Activated T-cell treated with anti-CD3 and anti-CD28 coated beads, Interleukin-2, amount 50 U/mL, for 4 hours (primary cell): ENCODE data around the gene SUSD4. TPM values are rescaled to one million over a fixed set of nuclear protein-coding genes. Genes with fewer than 3 reads are reported as not detected.
A peak's percentile ranks its signal among the peaks of the same experiment; 100 is the strongest.

Source experiments
- ATAC-seq, 2 donors: fragments of 200-7000 bp; cut with Tn5 transposase; one replicate each; pipeline ENCODE4 v1.10.0; 2021
- DNase-seq: peaks from one replicate; pipeline ENCODE4 v3.0.0-alpha.2; 2020
- H3K27me3 Mint-ChIP-seq: one replicate; pipeline ENCODE4 v1.8.0; 2021; ENCODE audit warnings: low read depth, mixed read lengths
- H3K36me3 Mint-ChIP-seq: one replicate; pipeline ENCODE4 v1.8.0; 2022; ENCODE audit warnings: mixed read lengths; ENCODE audit not compliant: insufficient read depth
- H3K4me1 Mint-ChIP-seq: one replicate; pipeline ENCODE4 v1.8.0; 2021; ENCODE audit warnings: low read depth, mixed read lengths
- H3K4me3 Mint-ChIP-seq: one replicate; pipeline ENCODE4 v1.8.0; 2021; ENCODE audit warnings: mild to moderate bottlenecking, moderate library complexity, mixed read lengths
- H3K9me3 Mint-ChIP-seq: one replicate; pipeline ENCODE4 v1.8.0; 2021; ENCODE audit warnings: mixed read lengths
- total RNA-seq, 3 donors: library from RNA; stranded (reverse); gene quantifications; one replicate each; pipeline ENCODE4 v1.2.1, GENCODE V29; 2021

SUSD4 gene
- total RNA-seq, 3 donors from 2014 or later = 0.58 to 2.2 (median 1.0) TPM

DNA sequence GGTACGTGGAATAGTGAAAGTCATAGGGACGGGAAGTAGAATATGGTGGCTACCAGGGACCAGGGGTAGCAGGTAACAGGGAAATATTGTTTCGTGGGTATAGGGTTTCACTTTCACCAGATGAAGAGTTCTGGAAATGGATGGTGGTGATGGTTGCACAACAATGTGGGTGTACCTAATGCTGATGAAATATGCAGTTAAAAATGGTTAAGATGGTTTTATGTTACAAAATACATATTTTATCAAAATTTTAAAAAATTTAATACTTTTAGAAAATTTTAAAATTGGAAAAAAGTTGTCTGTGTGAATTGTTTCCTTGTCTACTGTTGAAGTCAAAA lies 165.4 kb downstream of the SUSD4 start:
- H3K27me3 Mint-ChIP-seq = peaks cover 5% of the 10 kb centered on the region
- H3K4me1 Mint-ChIP-seq = peaks cover 14% of the 10 kb centered on the region
- H3K36me3 Mint-ChIP-seq = no peaks in the 10 kb centered on the region
- no peak overlapping the region for H3K4me3 Mint-ChIP-seq
- no peaks in the 10 kb centered on the region for H3K9me3 Mint-ChIP-seq
- DNase-seq (no peak), ATAC-seq (no peak)

- no peaks in the 10 kb centered on the region for H3K36me3 Mint-ChIP-seq
- no peaks in the 10 kb centered on the region for H3K9me3 Mint-ChIP-seq
- no peak for ATAC-seq
- H3K27me3 Mint-ChIP-seq = peaks cover 5% of the 10 kb centered on the region
- H3K4me1 Mint-ChIP-seq = peaks cover 18% of the 10 kb centered on the region
- DNase-seq = no peak
- no peak overlapping the region for H3K4me3 Mint-ChIP-seq
These were observed 165.9 kb downstream of the SUSD4 start for GRCh38 chr1:223197923-223198627.

- no peaks in the 10 kb centered on the region for H3K36me3 Mint-ChIP-seq
- peak; percentile 33 for DNase-seq
- H3K27me3 Mint-ChIP-seq = no peaks in the 10 kb centered on the region
- H3K4me1 Mint-ChIP-seq = peaks cover 47% of the 10 kb centered on the region
- peaks cover 4% of the 10 kb centered on the region for H3K9me3 Mint-ChIP-seq
- ATAC-seq = peak; percentile 91 to 92
- H3K4me3 Mint-ChIP-seq = peak overlapping the region; percentile 22
These were observed 173.9 kb downstream of the SUSD4 start for GRCh38 chr1:223189903-223190724.

GRCh38 chr1:223189525-223189902 lies 174.5 kb downstream of the SUSD4 start:
- Mint-ChIP-seq H3K36me3 (no peaks in the 10 kb centered on the region), H3K4me3 (no peak overlapping the region), H3K27me3 (no peaks in the 10 kb centered on the region), H3K4me1 (peaks cover 50% of the 10 kb centered on the region), H3K9me3 (peaks cover 4% of the 10 kb centered on the region)
- peak; percentile 1 to 3 for ATAC-seq
- DNase-seq = no peak

GRCh38 chr1:223188618-223189356 lies 175.2 kb downstream of the SUSD4 start:
- DNase-seq (no peak), ATAC-seq (no peak)
- Mint-ChIP-seq H3K36me3 (no peaks in the 10 kb centered on the region), H3K4me3 (no peak overlapping the region), H3K4me1 (peaks cover 57% of the 10 kb centered on the region), H3K27me3 (no peaks in the 10 kb centered on the region), H3K9me3 (peaks cover 4% of the 10 kb centered on the region)

DNA sequence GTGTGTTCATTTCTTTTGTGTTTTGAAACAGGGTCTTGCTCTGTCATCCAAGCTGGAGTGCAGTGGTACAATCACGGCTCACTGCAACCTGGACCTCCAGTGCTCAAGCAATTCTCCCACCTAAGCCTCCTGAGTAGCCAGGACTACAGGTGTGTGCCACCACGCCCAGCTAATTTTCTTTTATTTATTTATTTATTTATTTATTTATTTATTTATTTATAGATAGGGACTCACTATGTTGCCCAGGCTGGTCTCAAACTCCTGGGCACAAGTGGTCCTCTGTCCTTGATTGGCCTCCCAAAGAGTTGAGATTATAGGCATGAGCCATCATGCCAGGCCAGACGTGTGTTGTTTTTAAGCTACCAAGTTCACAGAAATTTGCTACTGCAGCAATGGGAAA lies 177.2 kb downstream of the SUSD4 start:
- H3K9me3 Mint-ChIP-seq = peaks cover 4% of the 10 kb centered on the region

DNA sequence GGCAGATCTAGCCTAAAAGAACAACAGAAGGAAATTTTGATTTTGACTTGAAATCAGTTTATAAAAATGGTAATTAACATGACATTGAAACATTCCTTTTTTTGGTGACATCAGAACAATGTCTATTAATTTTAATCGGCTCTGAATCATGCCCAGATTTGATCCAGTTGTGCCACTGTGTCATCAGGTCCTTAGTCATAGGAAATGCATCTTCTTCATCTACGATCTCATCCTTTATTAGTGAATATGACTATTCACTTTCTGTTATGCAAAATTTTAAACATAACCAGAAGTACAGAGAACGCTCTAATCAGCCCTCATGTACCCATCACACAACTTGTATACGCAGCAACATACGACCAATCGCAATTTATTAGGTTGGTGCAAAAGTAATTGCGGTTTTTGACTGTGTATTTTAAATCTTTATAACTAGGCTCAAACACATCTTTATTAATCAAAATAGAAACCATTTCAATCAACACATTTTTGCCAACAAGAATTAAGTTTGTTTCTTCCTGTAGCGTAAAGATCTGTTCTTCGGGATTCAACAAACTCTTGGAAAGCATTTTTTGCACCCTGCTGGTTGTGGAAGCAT lies 180.6 kb downstream of the SUSD4 start:
- peaks cover 4% of the 10 kb centered on the region for H3K9me3 Mint-ChIP-seq
- no peak overlapping the region for H3K4me3 Mint-ChIP-seq
- ATAC-seq (peak in 1 of 2 donors; percentile 48), DNase-seq (no peak)
- H3K27me3 Mint-ChIP-seq = peaks cover 9% of the 10 kb centered on the region
- peaks cover 2% of the 10 kb centered on the region for H3K36me3 Mint-ChIP-seq
- H3K4me1 Mint-ChIP-seq = peaks cover 59% of the 10 kb centered on the region

More for the DNA sequence above, 177.2 kb downstream of the SUSD4 start:
- H3K27me3 Mint-ChIP-seq = peaks cover 2% of the 10 kb centered on the region
- DNase-seq = no peak
- ATAC-seq = no peak
- peaks cover 67% of the 10 kb centered on the region for H3K4me1 Mint-ChIP-seq
- H3K4me3 Mint-ChIP-seq = no peak overlapping the region
- H3K36me3 Mint-ChIP-seq = no peaks in the 10 kb centered on the region

GRCh38 chr1:223180731-223181321 lies 183.2 kb downstream of the SUSD4 start:
- Mint-ChIP-seq H3K36me3 (peaks cover 2% of the 10 kb centered on the region), H3K9me3 (no peaks in the 10 kb centered on the region), H3K4me1 (peaks cover 49% of the 10 kb centered on the region), H3K4me3 (no peak overlapping the region), H3K27me3 (peaks cover 12% of the 10 kb centered on the region)
- no peak for ATAC-seq
- no peak for DNase-seq

- Mint-ChIP-seq H3K4me1 (peaks cover 44% of the 10 kb centered on the region), H3K4me3 (no peak overlapping the region), H3K9me3 (no peaks in the 10 kb centered on the region), H3K36me3 (peaks cover 2% of the 10 kb centered on the region), H3K27me3 (peaks cover 12% of the 10 kb centered on the region)
- ATAC-seq (no peak), DNase-seq (no peak)
These were observed 184.2 kb downstream of the SUSD4 start for GRCh38 chr1:223179786-223180185.

DNA sequence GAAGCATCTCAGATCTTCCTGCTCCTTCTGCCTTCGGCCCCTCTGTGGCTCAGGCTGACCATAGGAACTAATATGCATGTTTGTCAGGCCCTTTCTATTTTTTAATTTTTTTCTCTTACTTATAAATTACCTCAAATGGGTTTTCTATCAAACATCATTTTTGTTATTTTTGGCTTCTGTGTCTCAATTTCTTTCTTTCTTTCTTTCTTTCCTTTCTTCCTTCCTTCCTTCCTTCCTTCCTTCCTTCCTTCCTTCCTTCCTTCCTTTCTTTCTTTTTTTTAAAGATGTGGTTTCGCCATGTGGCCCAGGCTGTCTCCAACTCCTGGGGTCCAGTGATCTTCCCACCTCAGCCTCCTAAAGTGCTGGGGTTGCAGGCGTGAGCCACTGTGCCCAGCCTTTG lies 184.7 kb downstream of the SUSD4 start:
- Mint-ChIP-seq H3K9me3 (no peaks in the 10 kb centered on the region), H3K4me1 (peaks cover 43% of the 10 kb centered on the region), H3K4me3 (no peak overlapping the region), H3K27me3 (peaks cover 12% of the 10 kb centered on the region), H3K36me3 (peaks cover 2% of the 10 kb centered on the region)
- DNase-seq (no peak), ATAC-seq (no peak)

DNA sequence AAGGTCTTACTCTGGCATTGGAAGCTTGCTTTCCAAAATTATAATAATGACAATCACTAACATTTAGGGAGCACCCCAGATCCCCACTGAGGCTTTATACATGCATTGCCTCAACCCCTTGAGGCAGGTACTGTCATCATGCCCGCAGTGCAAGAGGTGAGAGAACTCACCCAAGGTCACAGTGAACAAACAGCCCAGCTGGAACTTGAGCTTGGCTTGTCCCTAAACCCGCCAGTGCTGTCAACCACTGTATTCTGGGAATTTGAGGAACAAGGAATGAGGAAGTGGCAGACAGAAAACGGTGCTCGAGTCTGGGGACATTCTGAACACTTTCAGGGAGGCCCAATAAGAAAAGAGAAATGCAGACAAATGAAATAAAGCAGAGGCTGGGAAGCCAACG lies 186.3 kb downstream of the SUSD4 start:
- Mint-ChIP-seq H3K4me3 (no peak overlapping the region), H3K4me1 (peaks cover 29% of the 10 kb centered on the region), H3K36me3 (peaks cover 2% of the 10 kb centered on the region), H3K9me3 (no peaks in the 10 kb centered on the region), H3K27me3 (peaks cover 12% of the 10 kb centered on the region)
- DNase-seq (no peak), ATAC-seq (no peak)

DNA sequence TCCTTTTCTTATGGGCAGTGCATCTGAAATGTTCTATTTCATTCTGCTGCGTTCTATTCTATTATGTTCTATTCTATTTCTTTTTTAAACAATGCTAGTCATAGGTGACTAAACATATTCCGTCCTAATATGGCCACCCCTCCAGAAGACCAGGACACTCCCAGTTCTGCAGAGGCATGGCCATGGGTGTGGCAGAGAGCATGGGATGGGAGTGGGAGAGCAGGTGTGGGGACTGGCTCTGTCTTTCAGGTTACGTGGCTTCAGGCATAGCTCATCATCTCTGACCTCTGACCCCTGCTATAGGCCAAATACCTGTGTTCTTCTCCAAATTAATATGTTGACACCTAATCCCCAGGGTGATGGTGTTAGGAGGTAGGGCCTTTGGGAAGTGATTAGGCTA lies 187.5 kb downstream of the SUSD4 start:
- Mint-ChIP-seq H3K4me3 (no peak overlapping the region), H3K4me1 (peaks cover 18% of the 10 kb centered on the region), H3K9me3 (no peaks in the 10 kb centered on the region), H3K36me3 (peaks cover 2% of the 10 kb centered on the region), H3K27me3 (peaks cover 10% of the 10 kb centered on the region)
- ATAC-seq (no peak), DNase-seq (no peak)

GRCh38 chr1:223175633-223176032 lies 188.3 kb downstream of the SUSD4 start:
- Mint-ChIP-seq H3K27me3 (peaks cover 8% of the 10 kb centered on the region), H3K4me1 (peaks cover 10% of the 10 kb centered on the region), H3K36me3 (no peaks in the 10 kb centered on the region), H3K9me3 (no peaks in the 10 kb centered on the region), H3K4me3 (no peak overlapping the region)
- no peak for ATAC-seq
- DNase-seq = no peak

DNA sequence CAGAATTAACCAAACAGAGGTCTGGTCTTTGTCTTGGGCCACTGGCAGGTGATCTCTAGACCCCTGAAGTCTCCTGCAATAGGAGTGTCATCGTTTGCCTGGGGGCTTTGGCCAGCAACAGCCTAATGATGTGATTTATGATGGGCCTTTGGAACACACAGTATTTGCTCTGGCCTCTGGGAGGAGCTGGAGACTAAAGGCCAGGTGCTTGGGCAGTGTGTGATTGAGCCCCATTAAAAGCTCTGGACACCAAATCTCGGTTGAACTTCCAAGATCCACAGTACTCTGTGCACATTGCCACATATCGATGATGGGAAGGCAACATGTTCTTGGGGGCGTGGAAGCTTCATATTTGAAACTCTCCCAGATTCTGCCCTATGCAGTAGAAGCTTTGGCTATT lies 188.9 kb downstream of the SUSD4 start:
- H3K9me3 Mint-ChIP-seq = no peaks in the 10 kb centered on the region
- no peak for DNase-seq
- H3K4me1 Mint-ChIP-seq = peaks cover 7% of the 10 kb centered on the region
- no peak for ATAC-seq
- H3K36me3 Mint-ChIP-seq = no peaks in the 10 kb centered on the region
- H3K27me3 Mint-ChIP-seq = peaks cover 6% of the 10 kb centered on the region
- H3K4me3 Mint-ChIP-seq = no peak overlapping the region
